Endothelial cell (in vitro differentiated cells): ENCODE data around the gene CWC25. TPM values are rescaled to one million over a fixed set of nuclear protein-coding genes. Genes with fewer than 3 reads are reported as not detected.
"Not testable (repeated sequence)": the region's sequence is repeated elsewhere in the genome, so short reads cannot be mapped to it uniquely, and the experiment has no call there.

Source experiments
- DNase-seq: peaks from one replicate; pipeline ENCODE4 v3.0.0; 2021; ENCODE audit warnings: low spot score
- H3K27ac Mint-ChIP-seq: one replicate; pipeline ENCODE4 v1.8.0; 2021; ENCODE audit warnings: mixed read lengths, inconsistent platforms; ENCODE audit not compliant: unreplicated experiment
- H3K27me3 Mint-ChIP-seq: one replicate; pipeline ENCODE4 v1.8.0; 2021; ENCODE audit warnings: mild to moderate bottlenecking, moderate library complexity, mixed read lengths, inconsistent platforms; ENCODE audit not compliant: unreplicated experiment
- H3K36me3 Mint-ChIP-seq: one replicate; pipeline ENCODE4 v1.8.0; 2021; ENCODE audit warnings: mild to moderate bottlenecking, low read depth, mixed read lengths, inconsistent platforms; ENCODE audit not compliant: unreplicated experiment
- H3K4me1 Mint-ChIP-seq: one replicate; pipeline ENCODE4 v1.8.0; 2021; ENCODE audit warnings: mild to moderate bottlenecking, mixed read lengths, inconsistent platforms; ENCODE audit not compliant: unreplicated experiment
- H3K4me3 Mint-ChIP-seq: one replicate; pipeline ENCODE4 v1.8.0; 2021; ENCODE audit warnings: mild to moderate bottlenecking, mixed read lengths, inconsistent platforms; ENCODE audit not compliant: unreplicated experiment
- H3K9me3 Mint-ChIP-seq: one replicate; pipeline ENCODE4 v1.8.0; 2021; ENCODE audit warnings: mixed read lengths, inconsistent platforms; ENCODE audit not compliant: unreplicated experiment
- CTCF ChIP-seq: fragments of 200-600 bp; sonication (generic); IDR thresholded peaks from one replicate; pipeline ENCODE4 v1.5.0; 2021; ENCODE audit warnings: antibody characterized with exemption; ENCODE audit not compliant: unreplicated experiment
- total RNA-seq: library from RNA; stranded (reverse); fragmentation: NEBNext Ultra II Directional; extraction: Animal tissue kit (Norgen Biotek cat#: 25700); gene quantifications from one replicate; pipeline ENCODE4 v1.2.1, GENCODE V29; 2021; ENCODE audit not compliant: unreplicated experiment

Gene CWC25
- total RNA-seq, 1 donor from 2014 or later, result 18.1 TPM

- TF ChIP-seq CTCF, result no peak
- no peaks in the 10 kb centered on the region for H3K9me3 Mint-ChIP-seq
- peaks cover 16% of the 10 kb centered on the region for H3K36me3 Mint-ChIP-seq
- no peak overlapping the region for H3K27ac Mint-ChIP-seq
- peaks cover 16% of the 10 kb centered on the region for H3K4me1 Mint-ChIP-seq
- peaks cover 17% of the 10 kb centered on the region for H3K27me3 Mint-ChIP-seq
- no peak for DNase-seq
- no peak overlapping the region for H3K4me3 Mint-ChIP-seq
These were observed 32.1 kb upstream of the CWC25 start for GRCh38 chr17:38857271-38857670.

GRCh38 chr17:38855101-38855714 lies 30.1 kb upstream of the CWC25 start:
- peaks cover 31% of the 10 kb centered on the region for H3K4me1 Mint-ChIP-seq
- H3K36me3 Mint-ChIP-seq, result peaks cover 36% of the 10 kb centered on the region
- not testable (repeated sequence) for H3K27ac Mint-ChIP-seq, H3K4me3 Mint-ChIP-seq, H3K9me3 Mint-ChIP-seq, DNase-seq
- peaks cover 21% of the 10 kb centered on the region for H3K27me3 Mint-ChIP-seq

- H3K4me1 Mint-ChIP-seq, result peaks cover 36% of the 10 kb centered on the region
- peak within 1 kb of the TSS; percentile 100 for H3K27ac Mint-ChIP-seq
- H3K4me3 Mint-ChIP-seq, result peak within 1 kb of the TSS; percentile 99
- H3K27me3 Mint-ChIP-seq, result peaks cover 21% of the 10 kb centered on the region
- TF ChIP-seq CTCF, result no peak
- DNase-seq, result peak; percentile 85
- no peaks in the 10 kb centered on the region for H3K9me3 Mint-ChIP-seq
- H3K36me3 Mint-ChIP-seq, result peaks cover 50% of the 10 kb centered on the region
These were observed 28.4 kb upstream of the CWC25 start, which contains the start of gene RPL23 for GRCh38 chr17:38853292-38854219. RPL23 (minus strand) TSS chr17:38853721; CDS start chr17:38853710, 11 bp downstream.

GRCh38 chr17:38852771-38853291 lies 27.7 kb upstream of the CWC25 start:
- H3K9me3 Mint-ChIP-seq, result no peaks in the 10 kb centered on the region
- H3K27ac Mint-ChIP-seq, result peak overlapping the region; percentile 100
- H3K4me3 Mint-ChIP-seq, result peak overlapping the region; percentile 99
- H3K27me3 Mint-ChIP-seq, result peaks cover 21% of the 10 kb centered on the region
- DNase-seq, result peak; percentile 54
- H3K4me1 Mint-ChIP-seq, result peaks cover 36% of the 10 kb centered on the region
- peaks cover 50% of the 10 kb centered on the region for H3K36me3 Mint-ChIP-seq
- TF ChIP-seq CTCF, result no peak

- H3K27me3 Mint-ChIP-seq, result peaks cover 20% of the 10 kb centered on the region
- TF ChIP-seq CTCF, result no peak
- H3K4me1 Mint-ChIP-seq, result peaks cover 36% of the 10 kb centered on the region
- H3K4me3 Mint-ChIP-seq, result peak overlapping the region; percentile 99
- H3K36me3 Mint-ChIP-seq, result peaks cover 50% of the 10 kb centered on the region
- DNase-seq, result no peak
- no peaks in the 10 kb centered on the region for H3K9me3 Mint-ChIP-seq
- peak overlapping the region; percentile 100 for H3K27ac Mint-ChIP-seq
These were observed 26.3 kb upstream of the CWC25 start for GRCh38 chr17:38851434-38851833.
